Measurements from ENCODE around the gene GPHB5.

GPHB5 gene

DNA sequence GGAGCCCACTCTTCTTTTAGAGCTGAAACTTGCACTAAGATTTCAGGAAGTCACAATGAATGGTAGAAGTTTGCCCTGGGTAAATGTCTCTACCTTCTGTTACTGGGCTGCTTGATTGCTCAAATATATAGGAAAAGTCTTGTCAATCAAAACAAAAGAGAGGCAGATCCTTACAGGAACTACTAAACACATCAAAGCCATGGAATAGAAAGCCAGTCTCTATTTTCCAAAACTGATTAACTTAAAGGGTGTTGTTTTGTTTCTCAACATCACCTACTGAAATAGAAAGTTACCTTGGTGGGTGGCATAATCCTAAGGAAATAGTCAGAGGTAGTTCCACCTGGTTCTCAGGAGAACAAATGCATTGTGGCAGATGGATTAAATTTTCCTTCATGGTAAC, at the start of gene GPHB5:
Gene GPHB5, minus strand, starts transcription at position 101 of the 400 bp plus-strand sequence. CDS start 1,086 bp downstream, outside the sequence.
- H3K4me3 ChIP-seq (ENCODE audit: low read depth, low read length) = no peak within 1 kb of the TSS

GRCh38 chr14:63367742-63368364, 49.1 kb upstream of the GPHB5 start:
- no peak for TF ChIP-seq CTCF (IDR thresholded peaks at IDR 0.05; ENCODE audit: low read depth, low read length)
- TF ChIP-seq MAX (IDR thresholded peaks at IDR 0.05; ENCODE audit: low read depth, low read length) = no peak
- no peak for TF ChIP-seq MYC (IDR thresholded peaks at IDR 0.05; ENCODE audit: low read depth, low read length)
- no peak for TF ChIP-seq POLR2A (IDR thresholded peaks at IDR 0.05; ENCODE audit: extremely low read depth, insufficient read length)
- H3K4me3 ChIP-seq (ENCODE audit: low read depth, low read length) = no peak overlapping the region
- DNase-seq (ENCODE audit: low read depth) = no peak

More for the DNA sequence above, at the start of gene GPHB5:
- no peak for DNase-seq (ENCODE audit: low read depth)
- TF ChIP-seq CTCF (IDR thresholded peaks at IDR 0.05; ENCODE audit: low read depth, low read length) (no peak), MYC (IDR thresholded peaks at IDR 0.05; ENCODE audit: low read depth, low read length) (no peak), POLR2A (IDR thresholded peaks at IDR 0.05; ENCODE audit: extremely low read depth, insufficient read length) (no peak), MAX (IDR thresholded peaks at IDR 0.05; ENCODE audit: low read depth, low read length) (no peak)

- no peak for TF ChIP-seq MYC (IDR thresholded peaks at IDR 0.05; ENCODE audit: low read depth, low read length)
- no peak for TF ChIP-seq CTCF (IDR thresholded peaks at IDR 0.05; ENCODE audit: low read depth, low read length)
- no peak for TF ChIP-seq POLR2A (IDR thresholded peaks at IDR 0.05; ENCODE audit: extremely low read depth, insufficient read length)
- H3K4me3 ChIP-seq (ENCODE audit: low read depth, low read length) = no peak overlapping the region
- no peak for DNase-seq (ENCODE audit: low read depth)
Observed at GRCh38 chr14:63362389-63362819, 43.7 kb upstream of the GPHB5 start.

DNA sequence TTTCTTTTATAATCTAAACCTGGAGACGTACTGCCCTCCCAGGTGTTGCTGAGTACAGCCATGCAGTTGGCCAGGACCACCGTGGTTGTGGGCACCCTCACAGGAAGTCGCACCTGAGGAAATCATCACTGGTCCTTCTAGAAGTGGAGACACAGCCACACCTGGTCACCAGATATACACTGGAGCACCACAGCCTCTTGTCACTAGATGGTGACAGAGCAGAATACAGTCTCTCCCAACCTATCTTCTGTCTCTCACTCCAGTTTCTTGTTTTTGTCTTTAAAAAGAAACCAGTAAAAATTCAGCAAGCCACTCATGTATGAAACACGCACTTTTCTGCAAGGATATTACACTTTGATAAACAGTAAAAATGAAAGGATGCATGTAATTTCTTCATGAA, 43.1 kb upstream of the GPHB5 start:
- TF ChIP-seq MAX (IDR thresholded peaks at IDR 0.05; ENCODE audit: low read depth, low read length) (no peak), POLR2A (IDR thresholded peaks at IDR 0.05; ENCODE audit: extremely low read depth, insufficient read length) (no peak), MYC (IDR thresholded peaks at IDR 0.05; ENCODE audit: low read depth, low read length) (no peak), CTCF (IDR thresholded peaks at IDR 0.05; ENCODE audit: low read depth, low read length) (no peak)
- no peak for DNase-seq (ENCODE audit: low read depth)

GRCh38 chr14:63357841-63358240, 39.1 kb upstream of the GPHB5 start:
- TF ChIP-seq CTCF (IDR thresholded peaks at IDR 0.05; ENCODE audit: low read depth, low read length) (no peak), POLR2A (IDR thresholded peaks at IDR 0.05; ENCODE audit: extremely low read depth, insufficient read length) (no peak), MAX (IDR thresholded peaks at IDR 0.05; ENCODE audit: low read depth, low read length) (no peak), MYC (IDR thresholded peaks at IDR 0.05; ENCODE audit: low read depth, low read length) (no peak)
- no peak overlapping the region for H3K4me3 ChIP-seq (ENCODE audit: low read depth, low read length)
- DNase-seq (ENCODE audit: low read depth) = no peak

More for the DNA sequence above, 43.1 kb upstream of the GPHB5 start:
- H3K4me3 ChIP-seq (ENCODE audit: low read depth, low read length) = no peak overlapping the region
